Body of pancreas (tissue), 4 donors: ENCODE results near the gene BARD1.

ENCODE experiments used
- CTCF ChIP-seq, 7 experiments: fragments of 450-650 bp in 4 of 7; fragments of 200-600 bp in 3 of 7; sonication (generic) in 3 of 7; IDR thresholded peaks; one replicate each; pipeline ENCODE4 v1.5.1; 2016 to 2019; ENCODE audit warnings: antibody characterized with exemption in 7 of 7
- POLR2A ChIP-seq, 3 donors: fragments of 450-650 bp; IDR thresholded peaks; one replicate each; pipeline ENCODE4 v1.6.1; 2016; ENCODE audit warnings: antibody characterized with exemption in 3 of 3, mild to moderate bottlenecking in 2 of 3

GRCh38 chr2:214737188-214737587 lies 72.3 kb downstream of the BARD1 start:
- TF ChIP-seq POLR2A (IDR thresholded peaks at IDR 0.05), result no peak
- no peak for TF ChIP-seq CTCF (IDR thresholded peaks at IDR 0.05)
